Raji (cell line): Measurements from ENCODE around the gene ZNF503.

Experiments
- POLR2A ChIP-seq: IDR thresholded peaks from 2 replicates; pipeline ENCODE4 v1.6.1; 2011; ENCODE audit warnings: low read depth, low read length, control low read depth; ENCODE audit not compliant: insufficient read depth

The ZNF503 gene

DNA sequence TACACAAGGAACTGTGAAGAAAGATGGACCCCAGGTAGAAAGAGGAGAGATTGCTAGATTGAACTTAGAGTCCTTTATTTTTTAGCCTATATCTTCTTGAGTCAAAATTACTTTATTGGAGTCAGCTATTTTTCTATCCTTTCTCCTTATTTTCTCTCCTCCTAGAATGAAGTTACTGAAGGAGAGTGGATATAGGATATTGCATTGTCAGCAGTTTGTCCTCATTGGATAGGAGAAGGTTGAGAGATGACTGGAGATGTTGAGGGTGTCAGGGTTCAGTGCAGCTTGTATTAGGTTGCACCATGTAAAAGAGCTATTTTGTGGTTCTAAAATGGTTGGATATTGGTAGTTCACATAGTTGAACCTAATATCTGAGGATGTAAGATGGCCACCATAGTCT is 35.3 kb upstream of the ZNF503 start:
- no peak for TF ChIP-seq POLR2A

- no peak for TF ChIP-seq POLR2A
Observed at GRCh38 chr10:75435291-75435690, 33.7 kb upstream of the ZNF503 start.

GRCh38 chr10:75434291-75434690 is 32.7 kb upstream of the ZNF503 start:
- no peak for TF ChIP-seq POLR2A

GRCh38 chr10:75433216-75433615 is 31.7 kb upstream of the ZNF503 start:
- no peak for TF ChIP-seq POLR2A

GRCh38 chr10:75432763-75433162 is 31.2 kb upstream of the ZNF503 start:
- TF ChIP-seq POLR2A: no peak

DNA sequence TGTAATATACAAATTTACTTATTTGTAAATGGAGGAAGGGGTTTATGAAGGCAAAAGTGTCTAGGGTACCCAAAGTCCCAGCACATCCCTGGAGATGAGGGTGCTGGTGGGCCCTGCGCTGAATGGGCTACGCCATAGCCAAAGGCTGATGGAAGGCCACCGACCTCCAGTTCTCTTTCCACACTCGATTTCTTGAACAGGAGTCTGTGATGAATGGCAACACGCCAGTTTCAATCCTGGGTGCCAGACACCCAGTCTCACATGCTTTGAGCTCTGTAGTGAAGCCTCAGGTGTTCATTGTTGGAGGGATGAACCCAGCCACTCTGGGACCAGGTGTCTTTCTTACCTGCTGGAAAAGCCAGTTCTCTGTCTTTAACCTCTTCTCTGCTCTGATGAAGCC is 30.6 kb upstream of the ZNF503 start:
- no peak for TF ChIP-seq POLR2A

- no peak for TF ChIP-seq POLR2A
Observed at GRCh38 chr10:75431180-75432111, 29.9 kb upstream of the ZNF503 start, which contains the start of gene LRMDA. Gene LRMDA (plus strand): TSS chr10:75431624.

DNA sequence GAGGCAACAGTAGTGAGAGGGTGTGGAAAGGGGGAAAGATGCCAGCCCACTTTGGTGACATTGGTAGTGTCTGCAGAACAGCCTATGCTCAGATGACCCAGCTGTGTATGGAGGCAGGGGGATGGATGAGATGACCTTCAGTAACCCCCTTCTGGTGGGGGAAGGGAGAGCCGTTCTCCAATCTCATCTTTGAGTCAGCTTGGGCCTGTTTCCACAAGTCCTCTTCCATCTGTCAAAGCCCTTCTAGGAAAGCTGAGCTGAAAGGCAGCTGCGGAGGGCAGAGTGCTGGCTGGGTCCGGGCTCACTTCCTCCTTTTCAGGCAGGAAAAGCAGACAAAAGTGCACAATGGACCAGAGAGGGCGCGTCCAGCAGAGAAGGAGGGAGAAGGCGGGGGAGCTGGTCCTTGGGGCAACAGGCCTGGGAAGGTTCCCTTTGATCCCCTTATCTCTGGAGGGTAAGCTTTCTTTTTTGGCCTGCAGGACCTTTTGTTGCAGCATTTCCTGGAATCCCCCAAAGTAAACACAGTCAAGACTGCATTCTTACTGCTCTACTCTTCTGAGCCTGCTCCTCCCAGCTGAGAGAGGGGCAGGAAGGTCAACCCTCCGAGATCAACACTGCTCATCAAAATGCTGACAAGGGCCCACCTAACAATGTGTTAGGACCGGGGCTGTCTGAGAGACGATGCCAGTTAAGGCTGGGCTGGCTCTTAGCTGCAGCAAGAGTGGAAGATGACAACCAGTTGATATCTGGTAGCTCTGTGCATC is 28.6 kb upstream of the ZNF503 start:
- no peak for TF ChIP-seq POLR2A

DNA sequence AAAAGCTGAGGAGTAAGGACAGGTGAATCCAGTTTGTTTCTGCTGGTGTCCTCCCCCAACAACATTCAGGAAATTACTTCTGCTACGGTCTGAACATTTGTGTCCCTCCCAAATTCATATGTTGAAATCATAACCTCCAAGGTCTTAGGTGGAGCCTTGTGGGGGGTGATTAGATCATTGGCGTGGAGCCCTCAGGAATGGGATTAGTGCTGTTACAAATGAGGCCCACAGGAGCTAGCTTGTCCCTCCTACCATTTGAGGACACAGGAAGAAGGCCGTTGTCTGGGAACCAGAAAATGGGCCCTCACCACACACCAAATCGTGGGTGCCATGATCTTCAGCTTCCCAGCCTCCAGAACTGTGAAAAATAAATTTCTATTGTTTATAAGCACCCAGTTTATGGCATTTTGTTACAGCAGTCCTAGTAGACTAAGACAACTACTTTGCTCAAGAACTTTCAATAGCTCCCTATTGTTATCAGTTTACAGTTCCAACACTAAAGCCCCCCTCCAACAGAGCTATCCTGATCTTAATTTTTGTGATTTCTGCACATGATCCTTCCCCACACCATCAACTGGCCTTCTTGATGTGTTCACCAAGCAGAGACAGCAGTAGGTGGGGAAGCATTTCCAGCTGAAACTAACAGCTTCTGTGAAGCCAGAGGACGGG is 27.7 kb upstream of the ZNF503 start:
- no peak for TF ChIP-seq POLR2A

GRCh38 chr10:75428434-75429158 is 27.0 kb upstream of the ZNF503 start:
- no peak for TF ChIP-seq POLR2A

DNA sequence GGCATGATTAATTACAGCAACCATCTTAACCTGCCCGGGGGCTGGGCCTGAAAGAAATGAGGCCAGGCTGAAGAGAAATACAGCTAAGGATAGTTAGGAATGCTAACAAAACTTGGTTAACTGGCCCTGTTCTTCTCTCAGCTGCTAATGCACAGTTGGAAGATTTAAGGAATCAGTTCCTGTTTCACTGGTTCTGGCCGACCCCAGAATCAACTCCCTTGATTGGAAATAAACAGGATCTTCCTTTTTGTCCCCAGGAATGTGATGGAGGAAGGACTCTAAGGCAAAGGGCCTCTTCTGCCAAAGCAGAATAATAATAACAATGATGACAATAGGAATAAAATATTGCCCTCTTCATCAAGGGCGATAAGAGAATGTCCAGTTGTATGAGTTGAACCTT is 26.4 kb upstream of the ZNF503 start:
- no peak for TF ChIP-seq POLR2A

DNA sequence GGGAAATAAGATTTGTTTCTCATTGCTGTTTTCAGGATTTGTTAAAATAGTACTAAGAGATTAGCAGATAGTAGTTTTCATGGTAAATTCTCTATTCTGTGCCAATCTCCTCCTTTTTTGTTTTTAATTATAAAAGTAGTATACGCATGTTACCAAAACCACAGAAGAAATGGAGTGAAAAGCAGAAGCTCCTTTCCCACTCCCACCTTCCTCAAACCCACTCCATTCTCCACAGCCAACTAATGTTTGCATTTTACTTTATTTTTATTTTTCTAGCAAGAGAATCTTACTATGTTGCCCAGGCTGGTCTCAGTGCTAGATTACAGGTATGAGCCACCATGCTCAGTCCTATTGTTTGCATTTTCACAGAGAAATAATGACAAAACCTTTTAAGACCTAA is 25.3 kb upstream of the ZNF503 start:
- no peak for TF ChIP-seq POLR2A

DNA sequence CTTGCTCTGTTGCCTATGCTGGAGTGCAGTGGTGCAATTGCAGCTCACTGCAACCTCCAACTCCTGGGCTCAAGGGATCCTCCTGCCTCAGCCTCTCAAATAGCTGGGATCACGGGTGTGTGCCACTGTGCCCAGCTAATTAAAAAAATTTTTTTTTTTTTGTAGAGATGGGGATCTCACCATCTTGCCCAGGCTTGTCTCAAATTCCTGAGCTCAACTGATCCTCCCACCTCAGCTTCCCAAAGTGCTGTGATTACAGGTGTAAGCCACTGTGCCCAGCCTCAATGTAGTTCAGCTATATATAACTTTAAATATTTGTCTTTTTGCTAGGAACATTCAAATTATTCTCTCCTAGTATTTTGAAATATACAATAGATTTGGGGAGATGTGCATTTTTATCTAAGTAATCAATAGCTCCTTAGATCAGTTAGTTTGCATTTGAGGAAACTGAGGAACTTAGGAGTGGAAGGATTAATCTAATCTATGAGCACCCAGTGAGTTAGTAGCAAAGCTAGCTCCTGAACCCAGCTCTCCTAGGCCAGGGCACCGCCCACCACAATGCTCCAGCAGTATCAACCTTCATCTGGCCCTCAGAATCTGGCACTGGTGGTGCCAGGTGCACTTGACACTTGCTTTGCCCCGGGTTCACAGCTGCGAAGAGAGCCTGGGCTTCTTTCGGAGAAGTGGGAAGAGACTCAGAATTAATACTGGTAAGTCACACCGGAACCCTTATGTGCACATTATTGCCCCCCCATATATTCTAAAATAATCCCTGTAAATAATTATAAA is 23.9 kb upstream of the ZNF503 start:
- TF ChIP-seq POLR2A: no peak

DNA sequence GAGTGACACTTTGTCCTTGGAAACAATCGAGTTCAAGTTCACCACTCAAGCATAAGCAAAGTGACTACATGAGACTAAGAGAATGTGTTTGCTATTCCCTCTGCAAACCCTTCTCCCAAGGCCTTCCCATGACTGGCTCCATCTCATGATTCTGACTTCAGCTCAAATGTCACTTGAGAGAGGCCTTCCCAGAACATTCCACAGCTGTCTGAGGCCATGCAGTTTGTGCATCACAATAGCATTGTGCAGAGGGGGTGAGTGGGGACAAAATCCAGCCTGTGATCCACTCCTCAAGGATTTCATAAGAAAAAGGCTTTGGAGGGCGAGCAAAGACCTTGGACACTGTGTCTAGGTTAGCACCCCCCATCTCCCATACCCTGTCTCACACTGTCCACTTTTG is 23.0 kb upstream of the ZNF503 start:
- TF ChIP-seq POLR2A: no peak

- TF ChIP-seq POLR2A: no peak
Observed at GRCh38 chr10:75422913-75423312, 21.3 kb upstream of the ZNF503 start.

DNA sequence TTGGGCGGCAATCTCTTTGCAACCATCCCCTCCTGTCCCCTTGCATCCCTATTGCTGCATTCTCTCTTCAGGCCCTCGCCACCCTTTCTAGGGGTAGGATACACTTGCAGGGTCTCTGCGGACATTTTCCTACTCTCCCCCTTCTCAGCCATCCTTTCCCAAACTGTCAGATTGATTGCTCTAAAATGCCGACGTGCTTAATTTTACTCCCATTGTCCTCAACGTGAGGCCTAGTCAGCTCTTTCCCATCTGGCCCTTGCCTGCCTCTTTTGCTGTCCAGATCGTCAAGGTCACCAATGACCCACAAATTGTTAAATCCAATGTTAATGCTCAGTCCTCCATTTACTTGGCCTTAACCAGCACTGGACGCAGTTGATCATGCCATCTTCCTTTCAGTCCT is 17.1 kb upstream of the ZNF503 start:
- no peak for TF ChIP-seq POLR2A
